Body of pancreas (tissue), 4 donors: Measurements from ENCODE around the gene AMBRA1. TPM values are rescaled to one million over a fixed set of nuclear protein-coding genes. Genes with fewer than 3 reads are reported as not detected.

Experiments used
- ATAC-seq: fragments of 150-250 bp; one replicate; pipeline ENCODE4 v1.9.1; 2016
- DNase-seq, 4 donors: peaks; one replicate each; pipeline ENCODE4 v3.0.0-alpha.2; 2019
- H3K27ac ChIP-seq, 4 donors: fragments of 200-600 bp; sonication (generic); 1 replicate in 3 of 4; 2 replicates in 1 of 4; pipeline versions ENCODE4 v1.5.1 to v1.6.1; 2016 to 2019; ENCODE audit warnings: mild to moderate bottlenecking in 1 of 4, mixed read lengths in 1 of 4, moderate library complexity in 1 of 4
- H3K27me3 ChIP-seq, 2 donors: fragments of 200-600 bp; sonication (generic); one replicate each; pipeline ENCODE4 v1.6.0; 2016; ENCODE audit warnings: mild to moderate bottlenecking in 1 of 2
- H3K36me3 ChIP-seq, 2 donors: fragments of 200-600 bp; sonication (generic); replicated peaks in 1 of 2; 2 replicates each; pipeline ENCODE4 v1.5.1; 2016; ENCODE audit warnings: low read depth in 2 of 2; ENCODE audit not compliant: insufficient read depth in 1 of 2
- H3K4me1 ChIP-seq: fragments of 200-600 bp; sonication (generic); one replicate; pipeline ENCODE4 v1.6.0; 2016
- H3K4me3 ChIP-seq, 2 donors: fragments of 200-600 bp; sonication (generic); 1 replicate in 1 of 2; 2 replicates in 1 of 2; pipeline ENCODE4 v1.5.1; 2016 to 2019
- H3K9me3 ChIP-seq, 3 donors: fragments of 200-600 bp; sonication (generic); 1 replicate in 2 of 3; 2 replicates in 1 of 3; pipeline ENCODE4 v1.5.1; 2016
- POLR2A ChIP-seq, 3 donors: fragments of 450-650 bp; IDR thresholded peaks; one replicate each; pipeline ENCODE4 v1.6.1; 2016; ENCODE audit warnings: antibody characterized with exemption in 3 of 3, mild to moderate bottlenecking in 2 of 3
- WGBS, 2 donors: methylation state at CpG; one replicate each; pipeline ENCODE4 v1.1.5; 2017; 5-methylcytosine and 5-hydroxymethylcytosine counted together
- intact Hi-C: fragments of 100-400 bp; cut with DNase I; formaldehyde crosslinking; loops from one replicate; pipeline ENCODE4 v1.15.1; 2023
- total RNA-seq, 2 donors: library from RNA; depleted of rRNA; stranded (reverse); fragments of >200 nt; gene quantifications; one replicate each; pipeline ENCODE4 v1.1.0, GENCODE V29; 2016
- TF ChIP-seq, protein P1 (sequence below), 7 experiments: fragments of 450-650 bp in 4 of 7; fragments of 200-600 bp in 3 of 7; sonication (generic) in 3 of 7; IDR thresholded peaks; one replicate each; pipeline ENCODE4 v1.5.1; 2016 to 2019; ENCODE audit warnings: antibody characterized with exemption in 7 of 7

The AMBRA1 gene
- total RNA-seq, 2 donors from 2014 or later, result 17.6 to 43.2 TPM

DNA sequence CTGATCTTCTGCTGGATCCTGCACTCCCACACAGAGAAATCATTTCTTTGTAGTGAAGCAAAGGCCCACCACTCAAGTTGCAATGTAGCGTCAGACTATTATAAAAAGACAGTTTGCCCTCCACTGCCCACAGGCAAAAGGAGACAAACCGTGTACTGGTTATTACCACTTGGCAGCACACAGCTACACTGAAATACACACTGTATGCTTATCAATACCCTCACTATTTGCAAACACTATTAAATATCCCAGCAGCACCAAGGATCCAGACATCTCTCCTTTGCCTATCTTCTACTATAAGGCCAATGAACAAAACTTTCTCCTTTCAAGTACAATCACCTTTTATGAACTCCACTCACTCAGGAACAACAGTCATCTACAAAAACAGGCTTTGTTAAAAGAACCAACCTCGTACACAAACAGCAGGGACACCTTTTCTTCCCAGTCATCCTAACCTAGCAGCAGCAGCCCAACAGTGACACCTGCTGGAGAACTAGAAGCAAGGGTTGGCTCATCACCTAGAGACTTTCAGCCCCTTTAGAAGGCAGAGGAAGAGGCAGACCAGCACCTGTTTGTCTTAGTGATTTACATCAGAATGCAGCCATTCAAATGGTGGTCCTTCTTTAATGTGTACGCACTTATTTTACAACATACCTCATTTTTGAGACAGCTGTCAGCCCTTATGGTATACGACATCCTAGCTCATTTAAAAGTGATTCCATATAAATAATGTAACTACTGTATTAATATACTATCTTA is 56.1 kb downstream of the AMBRA1 start:
- peaks cover 0 to 4% of the 10 kb centered on the region in 2 donors for H3K36me3 ChIP-seq
- no peak overlapping the region for H3K4me3 ChIP-seq
- DNase-seq (peak; percentile 61 to 70 (median 64)), ATAC-seq (peak; percentile 64)
- 58 to 59% methylated on average over 5 of the region's 5 CpGs for WGBS, 2 donors
- no peak overlapping the region for H3K27ac ChIP-seq
- H3K4me1 ChIP-seq, result peaks cover 13% of the 10 kb centered on the region
- H3K27me3 ChIP-seq, result no peaks in the 10 kb centered on the region
- H3K9me3 ChIP-seq, result no peaks in the 10 kb centered on the region
- intact Hi-C loops, result no loop called here
- TF ChIP-seq, protein P1, sequence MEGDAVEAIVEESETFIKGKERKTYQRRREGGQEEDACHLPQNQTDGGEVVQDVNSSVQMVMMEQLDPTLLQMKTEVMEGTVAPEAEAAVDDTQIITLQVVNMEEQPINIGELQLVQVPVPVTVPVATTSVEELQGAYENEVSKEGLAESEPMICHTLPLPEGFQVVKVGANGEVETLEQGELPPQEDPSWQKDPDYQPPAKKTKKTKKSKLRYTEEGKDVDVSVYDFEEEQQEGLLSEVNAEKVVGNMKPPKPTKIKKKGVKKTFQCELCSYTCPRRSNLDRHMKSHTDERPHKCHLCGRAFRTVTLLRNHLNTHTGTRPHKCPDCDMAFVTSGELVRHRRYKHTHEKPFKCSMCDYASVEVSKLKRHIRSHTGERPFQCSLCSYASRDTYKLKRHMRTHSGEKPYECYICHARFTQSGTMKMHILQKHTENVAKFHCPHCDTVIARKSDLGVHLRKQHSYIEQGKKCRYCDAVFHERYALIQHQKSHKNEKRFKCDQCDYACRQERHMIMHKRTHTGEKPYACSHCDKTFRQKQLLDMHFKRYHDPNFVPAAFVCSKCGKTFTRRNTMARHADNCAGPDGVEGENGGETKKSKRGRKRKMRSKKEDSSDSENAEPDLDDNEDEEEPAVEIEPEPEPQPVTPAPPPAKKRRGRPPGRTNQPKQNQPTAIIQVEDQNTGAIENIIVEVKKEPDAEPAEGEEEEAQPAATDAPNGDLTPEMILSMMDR (IDR thresholded peaks at IDR 0.05), result peak; percentile 65 to 86 (median 78)
- no peak for TF ChIP-seq POLR2A (IDR thresholded peaks at IDR 0.05)

DNA sequence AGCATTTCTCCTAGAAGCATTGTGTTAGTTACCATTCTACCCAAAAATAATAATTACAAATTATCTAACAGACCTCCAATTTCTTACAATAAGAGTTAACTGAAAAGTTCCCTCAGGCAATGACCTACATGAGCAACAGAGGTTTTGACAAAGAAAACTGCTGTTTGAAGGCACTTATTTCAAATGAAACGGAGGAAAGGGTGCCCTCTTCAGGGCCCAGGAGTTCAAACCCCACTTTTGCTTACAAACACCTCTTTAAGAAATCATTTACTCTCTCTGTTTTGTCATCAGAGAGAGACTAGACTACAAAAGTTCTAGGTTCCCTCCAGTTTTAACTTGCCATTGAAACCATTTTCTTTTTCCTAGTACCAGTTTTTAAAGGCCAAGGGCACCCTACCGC is 56.7 kb downstream of the AMBRA1 start:
- Histone ChIP-seq H3K4me3 (no peak overlapping the region), H3K36me3 (peaks cover 0 to 4% of the 10 kb centered on the region in 2 donors), H3K9me3 (no peaks in the 10 kb centered on the region), H3K4me1 (peaks cover 7% of the 10 kb centered on the region), H3K27me3 (no peaks in the 10 kb centered on the region), H3K27ac (no peak overlapping the region)
- 61 to 71% methylated on average over 2 of the region's 2 CpGs for WGBS, 2 donors
- no peak for TF ChIP-seq POLR2A (IDR thresholded peaks at IDR 0.05)
- intact Hi-C loops, result no loop called here
- DNase-seq, result no peak
- no peak for ATAC-seq

DNA sequence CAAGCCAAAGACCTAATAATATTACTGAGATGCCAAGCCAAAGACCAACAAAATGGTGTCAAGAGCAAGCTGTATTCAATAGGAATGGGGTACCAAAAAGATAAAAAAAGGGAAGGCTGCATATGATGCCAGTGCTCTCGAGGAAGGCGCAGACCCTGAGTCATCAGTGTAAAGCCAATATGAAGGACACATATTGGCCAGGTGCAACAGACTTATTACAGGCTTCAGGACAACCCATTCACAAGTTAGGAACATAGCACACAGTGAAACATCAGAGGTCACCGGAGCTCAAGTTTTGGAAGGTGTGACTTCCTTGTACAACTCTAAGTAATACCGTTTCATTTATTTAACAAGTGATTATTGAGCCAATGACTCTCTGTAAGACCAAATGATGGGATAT is 58.1 kb downstream of the AMBRA1 start:
- no peak overlapping the region for H3K27ac ChIP-seq
- ATAC-seq (no peak), DNase-seq (no peak)
- no peak for TF ChIP-seq POLR2A (IDR thresholded peaks at IDR 0.05)
- TF ChIP-seq, protein P1 (IDR thresholded peaks at IDR 0.05), result no peak
- no peaks in the 10 kb centered on the region for H3K4me1 ChIP-seq
- no peaks in the 10 kb centered on the region for H3K9me3 ChIP-seq
- H3K36me3 ChIP-seq, result no peaks in the 10 kb centered on the region
- no peaks in the 10 kb centered on the region for H3K27me3 ChIP-seq
- intact Hi-C loops, result no loop called here
- WGBS, 2 donors, result 84 to 91% methylated on average over 4 of the region's 4 CpGs
- no peak overlapping the region for H3K4me3 ChIP-seq

DNA sequence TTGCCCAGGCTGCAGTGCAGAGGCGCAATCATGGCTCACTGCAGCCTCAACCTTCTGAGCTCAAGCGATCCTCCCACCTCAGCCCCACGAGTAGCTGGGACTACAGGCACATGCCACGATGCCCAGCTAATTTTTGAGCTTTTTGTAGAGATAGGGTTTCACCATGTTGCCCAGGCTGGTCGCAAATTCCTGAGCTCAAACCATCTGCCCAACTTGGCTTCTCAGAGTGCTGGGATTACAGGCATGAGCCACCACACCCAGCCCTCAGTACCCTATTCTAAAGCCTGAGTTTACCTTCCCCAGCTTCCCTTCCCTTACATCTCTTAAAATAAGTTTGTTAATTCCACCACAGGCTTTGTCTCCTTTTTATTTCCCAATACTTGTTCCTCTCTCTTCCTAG is 59.1 kb downstream of the AMBRA1 start:
- intact Hi-C loops, result no loop called here
- 83 to 88% methylated on average over 5 of the region's 5 CpGs for WGBS, 2 donors

DNA sequence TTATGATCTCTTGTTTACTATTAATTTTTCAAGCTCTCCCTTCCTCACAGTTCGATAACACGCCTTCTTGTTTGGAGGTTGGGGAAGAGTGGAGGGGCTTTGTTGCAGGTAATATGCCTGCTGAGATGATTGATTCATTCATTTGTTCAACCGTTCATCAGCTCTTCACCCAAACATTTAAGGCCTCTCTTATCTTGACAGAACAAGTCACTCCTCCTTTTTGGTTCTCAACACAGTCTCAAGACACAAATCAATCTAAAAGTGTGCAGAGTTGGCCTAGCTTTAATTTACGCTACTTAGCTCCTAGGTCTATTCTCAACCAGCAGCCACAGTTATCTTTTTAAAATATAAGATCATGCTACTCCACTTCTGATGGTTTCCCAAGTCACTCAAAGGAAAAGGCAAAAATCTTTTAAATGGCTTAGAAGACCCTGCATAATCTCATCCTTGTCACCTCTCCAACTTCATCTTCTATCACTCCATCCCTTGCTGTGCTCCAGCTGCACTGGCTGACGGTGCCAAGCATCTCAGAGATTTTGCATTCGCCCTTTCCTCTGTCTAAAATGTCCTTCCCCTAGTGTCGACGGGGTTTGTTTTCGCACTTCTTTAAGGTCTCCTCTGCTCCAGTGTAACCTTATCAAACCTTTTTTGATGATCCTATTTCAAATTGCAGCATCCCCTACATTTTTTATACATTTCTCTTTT is 60.3 kb downstream of the AMBRA1 start:
- intact Hi-C loops, result no loop called here
- 83 to 84% methylated on average over 9 of the region's 9 CpGs for WGBS, 2 donors
- peaks cover 8% of the 10 kb centered on the region for H3K4me1 ChIP-seq
- ATAC-seq (no peak), DNase-seq (no peak)
- H3K4me3 ChIP-seq, result no peak overlapping the region
- no peaks in the 10 kb centered on the region for H3K36me3 ChIP-seq
- no peaks in the 10 kb centered on the region for H3K27me3 ChIP-seq
- TF ChIP-seq, protein P1 (IDR thresholded peaks at IDR 0.05), result no peak
- no peak for TF ChIP-seq POLR2A (IDR thresholded peaks at IDR 0.05)
- no peak overlapping the region for H3K27ac ChIP-seq
- H3K9me3 ChIP-seq, result no peaks in the 10 kb centered on the region

More for the DNA sequence above, 59.1 kb downstream of the AMBRA1 start:
- Histone ChIP-seq H3K4me3 (no peak overlapping the region), H3K27me3 (no peaks in the 10 kb centered on the region), H3K9me3 (no peaks in the 10 kb centered on the region), H3K36me3 (no peaks in the 10 kb centered on the region), H3K27ac (no peak overlapping the region), H3K4me1 (peaks cover under 1% of the 10 kb centered on the region)
- DNase-seq, result no peak
- TF ChIP-seq POLR2A (IDR thresholded peaks at IDR 0.05), result no peak
- TF ChIP-seq, protein P1 (IDR thresholded peaks at IDR 0.05), result no peak
- no peak for ATAC-seq
